IMR-90 (cell line): ENCODE data around the gene CHRM4.
"Not testable (repeated sequence)": the region's sequence is repeated elsewhere in the genome, so short reads cannot be mapped to it uniquely, and the experiment has no call there.

Source experiments
- BHLHE40 ChIP-seq: fragments of 150-350 bp; IDR thresholded peaks from 2 replicates; pipeline ENCODE4 v1.6.1; 2016; ENCODE audit warnings: mild to moderate bottlenecking, low read depth, low read length
- CEBPB ChIP-seq: IDR thresholded peaks from 2 replicates; pipeline ENCODE4 v1.6.1; 2012; ENCODE audit warnings: low read depth, low read length, improper control_type of control experiment
- CHD1 ChIP-seq: IDR thresholded peaks from 2 replicates; pipeline ENCODE4 v1.6.1; 2012; ENCODE audit warnings: low read depth, low read length, improper control_type of control experiment
- FOS ChIP-seq: fragments of 150-350 bp; IDR thresholded peaks from 2 replicates; pipeline ENCODE4 v1.6.1; 2016; ENCODE audit warnings: low read depth, low read length
- MAFK ChIP-seq: IDR thresholded peaks from 2 replicates; pipeline ENCODE4 v1.6.1; 2012; ENCODE audit warnings: low read depth, low read length, improper control_type of control experiment
- MAZ ChIP-seq: IDR thresholded peaks from 2 replicates; pipeline ENCODE4 v1.6.1; 2012; ENCODE audit warnings: low read depth, mild to moderate bottlenecking, low read length, improper control_type of control experiment, moderate library complexity, borderline replicate concordance
- MXI1 ChIP-seq: IDR thresholded peaks from 2 replicates; pipeline ENCODE4 v1.6.1; 2012; ENCODE audit warnings: low read depth, mild to moderate bottlenecking, low read length, moderate library complexity, borderline replicate concordance
- NFE2L2 ChIP-seq: fragments of 150-350 bp; IDR thresholded peaks from 2 replicates; pipeline ENCODE4 v1.6.1; 2016; ENCODE audit warnings: low read depth, mild to moderate bottlenecking, low read length
- POLR2A ChIP-seq: IDR thresholded peaks from 2 replicates; pipeline ENCODE4 v1.6.1; 2012; ENCODE audit warnings: mild to moderate bottlenecking, low read depth, low read length
- RFX5 ChIP-seq: IDR thresholded peaks from 2 replicates; pipeline ENCODE4 v1.8.0; 2012; ENCODE audit warnings: low read depth, mild to moderate bottlenecking, low read length, moderate library complexity
- SMC3 ChIP-seq: fragments of 150-350 bp; IDR thresholded peaks from 2 replicates; pipeline ENCODE4 v1.6.1; 2016; ENCODE audit warnings: low read depth, mild to moderate bottlenecking, antibody characterized with exemption, low read length, moderate library complexity
- TF ChIP-seq, protein P1 (sequence below): conservative IDR thresholded peaks from 2 replicates; pipeline ENCODE4 v1.5.1; 2012; ENCODE audit warnings: mild to moderate bottlenecking, low read depth, low read length, improper control_type of control experiment
- TF ChIP-seq, protein P2 (sequence below): fragments of 150-350 bp; IDR thresholded peaks from 2 replicates; pipeline ENCODE4 v1.6.1; 2016; ENCODE audit warnings: low read depth, mild to moderate bottlenecking, low read length, moderate library complexity, borderline replicate concordance
- TF ChIP-seq, protein P3 (sequence below): fragments of 150-350 bp; IDR thresholded peaks from 2 replicates; pipeline ENCODE4 v1.6.1; 2017; ENCODE audit warnings: mild to moderate bottlenecking, antibody characterized with exemption, low read length, low read depth

DNA sequence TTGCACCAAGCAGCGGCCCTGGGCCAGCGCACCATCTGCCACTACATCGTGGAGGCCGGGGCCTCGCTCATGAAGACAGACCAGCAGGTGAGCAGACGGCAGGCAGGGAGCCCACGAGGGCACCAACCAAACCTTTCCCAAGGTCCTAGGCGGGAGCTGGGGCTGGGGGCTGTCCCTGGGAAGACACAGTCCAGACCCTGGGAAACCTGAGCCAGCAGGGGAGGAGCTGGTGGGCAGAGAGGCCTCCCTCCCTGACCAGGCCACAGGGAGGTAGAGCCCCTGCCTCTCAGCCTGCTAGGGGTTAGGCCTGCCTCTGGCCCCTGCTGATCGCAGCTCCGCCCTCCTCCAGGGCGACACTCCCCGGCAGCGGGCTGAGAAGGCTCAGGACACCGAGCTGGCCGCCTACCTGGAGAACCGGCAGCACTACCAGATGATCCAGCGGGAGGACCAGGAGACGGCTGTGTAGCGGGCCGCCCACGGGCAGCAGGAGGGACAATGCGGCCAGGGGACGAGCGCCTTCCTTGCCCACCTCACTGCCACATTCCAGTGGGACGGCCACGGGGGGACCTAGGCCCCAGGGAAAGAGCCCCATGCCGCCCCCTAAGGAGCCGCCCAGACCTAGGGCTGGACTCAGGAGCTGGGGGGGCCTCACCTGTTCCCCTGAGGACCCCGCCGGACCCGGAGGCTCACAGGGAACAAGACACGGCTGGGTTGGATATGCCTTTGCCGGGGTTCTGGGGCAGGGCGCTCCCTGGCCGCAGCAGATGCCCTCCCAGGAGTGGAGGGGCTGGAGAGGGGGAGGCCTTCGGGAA, 11.9 kb downstream of the CHRM4 start:
- TF ChIP-seq MAZ, POLR2A, MXI1, BHLHE40, CHD1, MAFK, SMC3, CEBPB, RFX5, NFE2L2, FOS: not testable (repeated sequence)
- TF ChIP-seq, protein P1, sequence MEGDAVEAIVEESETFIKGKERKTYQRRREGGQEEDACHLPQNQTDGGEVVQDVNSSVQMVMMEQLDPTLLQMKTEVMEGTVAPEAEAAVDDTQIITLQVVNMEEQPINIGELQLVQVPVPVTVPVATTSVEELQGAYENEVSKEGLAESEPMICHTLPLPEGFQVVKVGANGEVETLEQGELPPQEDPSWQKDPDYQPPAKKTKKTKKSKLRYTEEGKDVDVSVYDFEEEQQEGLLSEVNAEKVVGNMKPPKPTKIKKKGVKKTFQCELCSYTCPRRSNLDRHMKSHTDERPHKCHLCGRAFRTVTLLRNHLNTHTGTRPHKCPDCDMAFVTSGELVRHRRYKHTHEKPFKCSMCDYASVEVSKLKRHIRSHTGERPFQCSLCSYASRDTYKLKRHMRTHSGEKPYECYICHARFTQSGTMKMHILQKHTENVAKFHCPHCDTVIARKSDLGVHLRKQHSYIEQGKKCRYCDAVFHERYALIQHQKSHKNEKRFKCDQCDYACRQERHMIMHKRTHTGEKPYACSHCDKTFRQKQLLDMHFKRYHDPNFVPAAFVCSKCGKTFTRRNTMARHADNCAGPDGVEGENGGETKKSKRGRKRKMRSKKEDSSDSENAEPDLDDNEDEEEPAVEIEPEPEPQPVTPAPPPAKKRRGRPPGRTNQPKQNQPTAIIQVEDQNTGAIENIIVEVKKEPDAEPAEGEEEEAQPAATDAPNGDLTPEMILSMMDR: not testable (repeated sequence)
- TF ChIP-seq, protein P2, sequence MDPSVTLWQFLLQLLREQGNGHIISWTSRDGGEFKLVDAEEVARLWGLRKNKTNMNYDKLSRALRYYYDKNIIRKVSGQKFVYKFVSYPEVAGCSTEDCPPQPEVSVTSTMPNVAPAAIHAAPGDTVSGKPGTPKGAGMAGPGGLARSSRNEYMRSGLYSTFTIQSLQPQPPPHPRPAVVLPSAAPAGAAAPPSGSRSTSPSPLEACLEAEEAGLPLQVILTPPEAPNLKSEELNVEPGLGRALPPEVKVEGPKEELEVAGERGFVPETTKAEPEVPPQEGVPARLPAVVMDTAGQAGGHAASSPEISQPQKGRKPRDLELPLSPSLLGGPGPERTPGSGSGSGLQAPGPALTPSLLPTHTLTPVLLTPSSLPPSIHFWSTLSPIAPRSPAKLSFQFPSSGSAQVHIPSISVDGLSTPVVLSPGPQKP: not testable (repeated sequence)
- TF ChIP-seq, protein P3, sequence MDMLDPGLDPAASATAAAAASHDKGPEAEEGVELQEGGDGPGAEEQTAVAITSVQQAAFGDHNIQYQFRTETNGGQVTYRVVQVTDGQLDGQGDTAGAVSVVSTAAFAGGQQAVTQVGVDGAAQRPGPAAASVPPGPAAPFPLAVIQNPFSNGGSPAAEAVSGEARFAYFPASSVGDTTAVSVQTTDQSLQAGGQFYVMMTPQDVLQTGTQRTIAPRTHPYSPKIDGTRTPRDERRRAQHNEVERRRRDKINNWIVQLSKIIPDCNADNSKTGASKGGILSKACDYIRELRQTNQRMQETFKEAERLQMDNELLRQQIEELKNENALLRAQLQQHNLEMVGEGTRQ: not testable (repeated sequence)
